ENCODE results near the gene CEP19. TPM values are rescaled to one million over a fixed set of nuclear protein-coding genes. Genes with fewer than 3 reads are reported as not detected.

CEP19 gene
- total RNA-seq, result 1.9 and 4.3 TPM in 2 replicates

DNA sequence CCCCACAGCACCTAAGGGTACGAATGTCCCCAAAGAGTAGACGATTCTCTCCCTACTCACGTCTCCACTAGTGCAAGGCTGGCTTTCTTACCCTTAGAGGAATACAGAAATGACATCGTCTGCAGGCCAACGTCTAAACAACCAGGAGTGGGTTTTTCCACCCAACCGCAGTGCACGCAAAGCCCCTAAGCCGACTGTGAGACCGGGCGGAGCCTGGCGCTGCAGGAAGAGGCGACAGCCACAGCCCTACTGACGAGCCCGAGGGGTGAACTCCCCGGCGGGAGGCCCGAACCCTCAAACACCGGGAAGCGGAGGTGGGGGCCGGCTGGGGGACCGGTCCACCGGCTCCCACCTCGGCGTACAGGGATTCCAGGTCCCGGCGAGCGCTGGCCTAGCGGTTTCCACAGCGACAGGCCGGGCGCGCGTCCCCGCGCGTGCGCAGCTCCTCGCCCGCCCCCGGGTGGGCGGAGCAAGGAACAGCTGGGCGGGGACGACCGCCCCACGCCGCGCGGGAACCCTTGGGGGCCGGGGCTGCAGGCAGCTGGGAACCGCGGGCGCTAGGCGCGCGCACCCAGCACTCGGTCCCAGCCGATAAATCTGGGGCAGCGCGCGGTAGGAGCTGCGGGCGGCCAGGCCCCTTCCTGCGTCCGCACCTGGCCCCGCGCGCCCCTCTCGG lies at the start of gene CEP19, which contains the start of gene PIGX:
Gene CEP19 (minus strand): TSS at position 413 of the 676 bp plus-strand sequence. CDS start 3,593 bp downstream, outside the sequence.
Gene PIGX (plus strand): TSS at position 540 of the 676 bp plus-strand sequence.

GRCh38 chr3:196739671-196740480 lies 27.8 kb upstream of the CEP19 start, which contains the start of gene PAK2:
Gene PAK2, plus strand, starts transcription at chr3:196739857. Its CDS starts 42,790 bp downstream, at chr3:196782647.

Other genes starting within 250 kb of the CEP19 start
- gene RNF168, start 208.5 kb downstream of the CEP19 start, total RNA-seq, result 28.6 and 34.2 TPM in 2 replicates
- under 0.01 TPM in 1 of 2 replicates, not detected in the other for gene SMCO1, start 196.9 kb downstream of the CEP19 start, total RNA-seq
- gene WDR53, start 143.7 kb downstream of the CEP19 start, total RNA-seq, result 7.5 and 8.1 TPM in 2 replicates
- gene FBXO45, start 143.6 kb downstream of the CEP19 start, total RNA-seq, result 15.6 and 26.9 TPM in 2 replicates
- 3.2 and 4.1 TPM in 2 replicates for gene NRROS, start 72.6 kb downstream of the CEP19 start, total RNA-seq
- 17.2 and 28.4 TPM in 2 replicates for gene PIGX, start 127 bp upstream of the CEP19 start, total RNA-seq
- gene PAK2, start 27.6 kb upstream of the CEP19 start, total RNA-seq, result 33.1 and 33.9 TPM in 2 replicates
- gene SENP5, start 155.7 kb upstream of the CEP19 start, total RNA-seq, result 50.3 and 58.4 TPM in 2 replicates
- gene NCBP2, start 230.3 kb upstream of the CEP19 start, total RNA-seq, result 90.6 and 93.5 TPM in 2 replicates

All from epithelial cell of umbilical artery (primary cell).